ENCODE results near the gene ST3GAL3.

GRCh38 chr1:43873851-43874250, 166.5 kb downstream of the ST3GAL3 start:
- TF ChIP-seq PKNOX1 (IDR thresholded peaks at IDR 0.05) = no peak
- no peak for TF ChIP-seq SP1 (IDR thresholded peaks at IDR 0.05)
- TF ChIP-seq ELF4 (IDR thresholded peaks at IDR 0.05) = no peak
- no peak for TF ChIP-seq L3MBTL2 (conservative IDR thresholded peaks at IDR 0.05)
- no peak for TF ChIP-seq HDGF (IDR thresholded peaks at IDR 0.05; ENCODE audit: borderline replicate concordance)
- TF ChIP-seq FOXM1 (IDR thresholded peaks at IDR 0.05; ENCODE audit: borderline replicate concordance) = no peak
- no peak for TF ChIP-seq FOXA1 (IDR thresholded peaks at IDR 0.05)
- TF ChIP-seq BHLHE40 (IDR thresholded peaks at IDR 0.05; ENCODE audit: borderline replicate concordance) = no peak
- TF ChIP-seq ARNT (IDR thresholded peaks at IDR 0.05) = no peak
- no peak for TF ChIP-seq SUZ12 (IDR thresholded peaks at IDR 0.05)
- no peak for TF ChIP-seq TARDBP (IDR thresholded peaks at IDR 0.05)
- no peak for TF ChIP-seq NFRKB (IDR thresholded peaks at IDR 0.05)
